Endothelial cell of umbilical vein (primary cell): ENCODE results near the gene ST8SIA6. TPM values are rescaled to one million over a fixed set of nuclear protein-coding genes. Genes with fewer than 3 reads are reported as not detected.

Source experiments
- BruUV-seq: library from RNA; stranded (reverse); fragments of 400-500 nt; replicated peaks from 2 replicates; lab custom pipeline; 2021; lab: Mats Ljungman, UMichigan
- CTCF ChIA-PET: fragments of 300-600, 350-600 bp; sonication (Branson Sonifier 250); formaldehyde crosslinking; loops from one replicate; lab custom pipeline; 2021; ENCODE audit warnings: antibody characterized with exemption, inconsistent platforms; lab: Charles Lee
- POLR2A ChIA-PET: fragments of 300-600, 350-600 bp; sonication (Branson Sonifier 250); formaldehyde crosslinking; loops from one replicate; lab custom pipeline; 2021; ENCODE audit warnings: antibody characterized with exemption, inconsistent platforms; lab: Charles Lee
- DNase-seq: peaks from one replicate; pipeline ENCODE4 v3.0.0-alpha.2; 2011; ENCODE audit warnings: low read depth, low spot score
- FAIRE-seq: peaks from 2 replicates; lab custom pipeline; 2011; peaks lifted over from hg19 to GRCh38; lab: Jason Lieb, UNC
- H2AFZ ChIP-seq: 2 replicates; pipeline ENCODE4 v1.6.0; 2012; ENCODE audit warnings: low read depth, low read length, control low read depth, inconsistent platforms
- H3K27ac ChIP-seq: 2 replicates; pipeline ENCODE4 v1.5.1; 2011; ENCODE audit warnings: low read depth, mild to moderate bottlenecking, control low read depth, low read length, moderate library complexity; ENCODE audit not compliant: insufficient read depth
- H3K27me3 ChIP-seq, 2 experiments: 2 replicates each; pipeline versions ENCODE4 v1.6.0 to v1.6.1; 2011; ENCODE audit warnings: low read length in 2 of 2, mixed read lengths in 1 of 2; ENCODE audit not compliant: control insufficient read depth in 2 of 2, insufficient read depth in 2 of 2
- H3K36me3 ChIP-seq, 2 experiments: 2 replicates in 1 of 2; 3 replicates in 1 of 2; pipeline ENCODE4 v1.5.1; 2011; ENCODE audit warnings: low read length in 2 of 2, mild to moderate bottlenecking in 1 of 2, moderate library complexity in 1 of 2; ENCODE audit not compliant: control insufficient read depth in 2 of 2, insufficient read depth in 2 of 2; ENCODE audit errors: extremely low read depth in 1 of 2
- H3K4me1 ChIP-seq: 3 replicates; pipeline ENCODE4 v1.5.1; 2011; ENCODE audit warnings: mild to moderate bottlenecking, low read length; ENCODE audit not compliant: control insufficient read depth, insufficient read depth; ENCODE audit errors: extremely low read depth
- H3K4me2 ChIP-seq: 2 replicates; pipeline ENCODE4 v1.6.1; 2011; ENCODE audit warnings: low read length, control low read depth, mixed read lengths; ENCODE audit not compliant: insufficient read depth
- H3K4me3 ChIP-seq, 3 experiments: fragments of 200-600 bp in 1 of 3; sonication (generic), shearing (Covaris generic) in 1 of 3; replicated peaks in 1 of 3; 2 replicates each; pipeline ENCODE4 v1.5.1; 2011 to 2016; ENCODE audit warnings: control low read depth in 3 of 3, low read length in 3 of 3, mild to moderate bottlenecking in 2 of 3, inconsistent platforms in 1 of 3, low read depth in 1 of 3, moderate library complexity in 1 of 3; ENCODE audit not compliant: insufficient read depth in 1 of 3
- H3K79me2 ChIP-seq: 2 replicates; pipeline ENCODE4 v1.6.0; 2012; ENCODE audit warnings: low read length, inconsistent platforms; ENCODE audit not compliant: control insufficient read depth, insufficient read depth
- H3K9ac ChIP-seq: replicated peaks from 2 replicates; pipeline ENCODE3; 2011; ENCODE audit warnings: low read length, control low read depth; ENCODE audit not compliant: insufficient read depth; ENCODE audit errors: extremely low read depth
- H3K9me1 ChIP-seq: replicated peaks from 3 replicates; pipeline ENCODE4 v1.6.0; 2011; ENCODE audit warnings: mild to moderate bottlenecking, low read length; ENCODE audit not compliant: control insufficient read depth, insufficient read depth; ENCODE audit errors: extremely low read depth
- H3K9me3 ChIP-seq: replicated peaks from 2 replicates; pipeline ENCODE4 v1.5.1; 2012; ENCODE audit warnings: low read length, inconsistent platforms; ENCODE audit not compliant: control insufficient read depth, insufficient read depth
- H4K20me1 ChIP-seq: replicated peaks from 2 replicates; pipeline ENCODE3; 2011; ENCODE audit warnings: mild to moderate bottlenecking, low read length; ENCODE audit not compliant: control insufficient read depth, insufficient read depth; ENCODE audit errors: extremely low read depth
- EZH2 ChIP-seq: IDR thresholded peaks from 2 replicates; pipeline ENCODE4 v1.6.1; 2012; ENCODE audit warnings: borderline replicate concordance, low read depth, mild to moderate bottlenecking, moderate library complexity, low read length, inconsistent platforms; ENCODE audit not compliant: severe bottlenecking
- FOS ChIP-seq: IDR thresholded peaks from 2 replicates; pipeline ENCODE4 v1.6.1; 2011; ENCODE audit warnings: mild to moderate bottlenecking, low read length, moderate library complexity, borderline replicate concordance; ENCODE audit not compliant: insufficient read depth
- GATA2 ChIP-seq: IDR thresholded peaks from 2 replicates; pipeline ENCODE4 v1.7.0; 2011; ENCODE audit warnings: low read depth, mild to moderate bottlenecking, moderate library complexity, mixed read lengths, low read length; ENCODE audit not compliant: insufficient read length, insufficient read depth
- POLR2AphosphoS5 ChIP-seq: IDR thresholded peaks from 2 replicates; pipeline ENCODE4 v1.6.1; 2012; ENCODE audit warnings: low read depth, mild to moderate bottlenecking, control low read depth, low read length, moderate library complexity; ENCODE audit not compliant: insufficient read depth
- dilution Hi-C: fragments of 300-500 bp; cut with MboI; formaldehyde crosslinking; loops from one replicate; pipeline ENCODE4 v1.15.0; 2019; ENCODE audit warnings: low sequenced_read_pairs; ENCODE audit not compliant: extremely low pct_ligation_motif_present
- intact Hi-C: fragments of 100-400 bp; cut with micrococcal nuclease; formaldehyde crosslinking; loops from one replicate; pipeline ENCODE4 v1.10.0; 2022
- polyA plus RNA-seq, 4 experiments: library from polyadenylated mRNA; depleted of rRNA in 3 of 4; stranded (reverse) in 3 of 4; unstranded in 1 of 4; fragments of >200 nt; gene quantifications; 2 replicates each; pipeline versions ENCODE4 v1.2.1 to v1.2.3, GENCODE V29; 2011 to 2012; ENCODE audit warnings: missing spikeins in 1 of 4
- total RNA-seq: library from RNA; stranded (reverse); gene quantifications from 2 replicates; pipeline ENCODE4 v1.2.3, GENCODE V29; 2021
- TF ChIP-seq, protein P1 (sequence below): IDR thresholded peaks from 2 replicates; pipeline ENCODE4 v1.6.1; 2011; ENCODE audit not compliant: insufficient read depth, insufficient read length

The ST8SIA6 gene
- total and polyA plus RNA-seq, 2 donors (not counting 3 experiments of a cell fraction or from before 2014, with no cell fraction given) = 0.40 to 0.51 TPM

DNA sequence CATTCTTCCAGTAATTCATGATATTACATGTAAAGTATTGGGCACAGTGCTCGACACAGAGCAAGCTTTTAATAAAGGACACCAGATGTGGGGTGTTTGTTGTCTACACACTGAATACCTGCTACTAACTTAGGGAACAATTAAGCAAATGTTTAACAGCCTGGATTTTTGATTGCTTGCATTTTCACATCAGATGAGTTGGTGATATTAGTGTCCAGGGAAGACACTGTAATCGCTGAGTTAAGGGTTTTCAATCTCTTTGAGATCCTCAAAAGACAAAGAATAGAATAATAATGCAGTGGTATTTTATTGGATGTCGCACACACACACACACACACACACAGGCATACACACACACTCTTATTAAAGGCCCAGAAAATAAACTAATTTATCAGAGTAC is 147.3 kb downstream of the ST8SIA6 start:
- Histone ChIP-seq H3K27ac (no peak overlapping the region), H2AFZ (no peak overlapping the region), H3K27me3 (peaks cover 0 to 4% of the 10 kb centered on the region in 2 experiments), H3K36me3 (no peaks in the 10 kb centered on the region), H3K9me1 (no peaks in the 10 kb centered on the region), H3K4me3 (no peak overlapping the region), H3K4me2 (no peak overlapping the region), H3K9me3 (no peaks in the 10 kb centered on the region), H4K20me1 (no peaks in the 10 kb centered on the region), H3K4me1 (no peaks in the 10 kb centered on the region), H3K9ac (no peak overlapping the region), H3K79me2 (no peaks in the 10 kb centered on the region)
- no peak for TF ChIP-seq EZH2
- TF ChIP-seq, protein P1, sequence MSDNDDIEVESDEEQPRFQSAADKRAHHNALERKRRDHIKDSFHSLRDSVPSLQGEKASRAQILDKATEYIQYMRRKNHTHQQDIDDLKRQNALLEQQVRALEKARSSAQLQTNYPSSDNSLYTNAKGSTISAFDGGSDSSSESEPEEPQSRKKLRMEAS = no peak
- no peak for TF ChIP-seq FOS
- FAIRE-seq = no peak
- ChIA-PET CTCF (no interaction called here), POLR2A (no interaction called here)
- DNase-seq = no peak
- intact Hi-C loops = no loop called here
- BruUV-seq = no TSS peak
- dilution Hi-C loops = no loop called here

DNA sequence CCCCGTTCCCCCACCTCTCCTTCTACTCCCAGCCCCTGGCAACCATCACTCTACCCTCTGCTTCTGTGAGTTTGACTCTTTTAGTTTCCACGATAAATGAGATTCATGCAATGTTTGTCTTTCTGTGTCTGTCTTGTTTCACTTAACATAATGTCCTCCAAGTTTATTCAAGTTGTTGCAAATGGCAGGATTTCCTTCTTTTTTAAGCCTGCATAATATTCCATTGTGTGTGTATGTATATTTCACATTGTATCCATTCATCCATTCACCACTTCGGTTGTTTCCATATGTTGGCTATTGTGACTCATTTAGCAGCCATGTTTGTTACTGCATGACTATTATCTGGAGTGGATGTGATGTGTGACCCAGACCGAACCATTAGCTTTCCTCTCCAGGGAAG is 162.0 kb downstream of the ST8SIA6 start:
- H3K36me3 ChIP-seq = no peaks in the 10 kb centered on the region
- no peak overlapping the region for H2AFZ ChIP-seq
- DNase-seq = no peak
- H3K4me2 ChIP-seq = no peak overlapping the region
- TF ChIP-seq GATA2 = no peak
- no peak for TF ChIP-seq FOS
- no peak for TF ChIP-seq POLR2AphosphoS5
- no peaks in the 10 kb centered on the region for H4K20me1 ChIP-seq
- H3K27me3 ChIP-seq = peaks cover 9 to 28% of the 10 kb centered on the region in 2 experiments
- H3K4me1 ChIP-seq = no peaks in the 10 kb centered on the region
- dilution Hi-C loops (no loop called here), intact Hi-C loops (no loop called here)
- no peaks in the 10 kb centered on the region for H3K79me2 ChIP-seq
- H3K9me1 ChIP-seq = no peaks in the 10 kb centered on the region
- H3K4me3 ChIP-seq = no peak overlapping the region
- ChIA-PET CTCF (no interaction called here), POLR2A (no interaction called here)
- no TSS peak for BruUV-seq
- FAIRE-seq = no peak
- H3K9ac ChIP-seq = no peak overlapping the region
- H3K9me3 ChIP-seq = no peaks in the 10 kb centered on the region
- H3K27ac ChIP-seq = no peak overlapping the region
